Measurements from ENCODE around the gene SNAI3. TPM values are rescaled to one million over a fixed set of nuclear protein-coding genes. Genes with fewer than 3 reads are reported as not detected.

Gene SNAI3
- total RNA-seq, 2 experiments from 2014 or later: 5.2 to 5.3 TPM

DNA sequence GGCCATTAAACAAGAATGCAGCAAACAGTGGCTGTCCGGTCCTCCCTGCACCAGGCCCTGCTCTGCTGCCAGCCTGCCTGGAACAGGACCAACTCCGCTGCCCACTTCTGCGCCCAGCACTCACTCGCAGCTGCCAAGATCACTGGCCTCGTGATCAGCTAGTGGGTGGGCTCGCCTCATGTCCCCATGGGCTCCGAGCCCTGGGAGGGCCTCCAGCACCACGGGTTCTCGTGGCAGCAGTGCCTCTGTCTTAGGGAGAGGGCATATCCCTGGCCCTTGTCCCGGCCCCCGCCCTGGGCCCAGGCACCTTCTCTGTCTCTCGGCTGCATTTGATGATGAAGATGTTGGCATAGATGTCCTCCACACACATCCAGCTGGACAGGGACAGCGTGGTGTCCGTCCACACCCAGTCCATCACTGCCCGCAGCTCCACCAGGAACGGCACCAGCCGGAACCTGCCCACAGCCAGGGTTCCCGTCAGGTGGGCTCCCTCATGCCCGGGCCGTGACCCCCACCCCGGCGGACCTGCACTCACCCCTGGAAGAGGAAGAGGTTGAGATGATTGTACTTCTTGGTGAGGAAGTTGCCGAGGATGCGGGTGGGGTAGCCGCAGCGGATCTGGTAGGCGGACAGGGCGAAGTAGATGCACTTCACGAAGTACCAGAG lies 33.1 kb upstream of the SNAI3 start:
- CTCF ChIA-PET: no interaction called here
- POLR2A ChIA-PET: interaction anchor here (1.0 kb wide), 1 partner anchor 9 kb away, joined by 3 read pairs; no protein-coding TSS in a partner anchor
- Mint-ChIP-seq H3K4me1 (ENCODE audit: low read depth) (no peaks in the 10 kb centered on the region), H3K27me3 (no peaks in the 10 kb centered on the region), H3K27ac (no peak overlapping the region), H3K4me3 (no peak overlapping the region), H3K36me3 (ENCODE audit: low read depth) (peaks cover 32% of the 10 kb centered on the region), H3K9me3 (no peaks in the 10 kb centered on the region)
- intact Hi-C loops (cut with micrococcal nuclease): no loop called here
- TF ChIP-seq, protein P1, sequence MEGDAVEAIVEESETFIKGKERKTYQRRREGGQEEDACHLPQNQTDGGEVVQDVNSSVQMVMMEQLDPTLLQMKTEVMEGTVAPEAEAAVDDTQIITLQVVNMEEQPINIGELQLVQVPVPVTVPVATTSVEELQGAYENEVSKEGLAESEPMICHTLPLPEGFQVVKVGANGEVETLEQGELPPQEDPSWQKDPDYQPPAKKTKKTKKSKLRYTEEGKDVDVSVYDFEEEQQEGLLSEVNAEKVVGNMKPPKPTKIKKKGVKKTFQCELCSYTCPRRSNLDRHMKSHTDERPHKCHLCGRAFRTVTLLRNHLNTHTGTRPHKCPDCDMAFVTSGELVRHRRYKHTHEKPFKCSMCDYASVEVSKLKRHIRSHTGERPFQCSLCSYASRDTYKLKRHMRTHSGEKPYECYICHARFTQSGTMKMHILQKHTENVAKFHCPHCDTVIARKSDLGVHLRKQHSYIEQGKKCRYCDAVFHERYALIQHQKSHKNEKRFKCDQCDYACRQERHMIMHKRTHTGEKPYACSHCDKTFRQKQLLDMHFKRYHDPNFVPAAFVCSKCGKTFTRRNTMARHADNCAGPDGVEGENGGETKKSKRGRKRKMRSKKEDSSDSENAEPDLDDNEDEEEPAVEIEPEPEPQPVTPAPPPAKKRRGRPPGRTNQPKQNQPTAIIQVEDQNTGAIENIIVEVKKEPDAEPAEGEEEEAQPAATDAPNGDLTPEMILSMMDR (IDR thresholded peaks at IDR 0.05): no peak
- ATAC-seq (no peak), DNase-seq (no peak)

DNA sequence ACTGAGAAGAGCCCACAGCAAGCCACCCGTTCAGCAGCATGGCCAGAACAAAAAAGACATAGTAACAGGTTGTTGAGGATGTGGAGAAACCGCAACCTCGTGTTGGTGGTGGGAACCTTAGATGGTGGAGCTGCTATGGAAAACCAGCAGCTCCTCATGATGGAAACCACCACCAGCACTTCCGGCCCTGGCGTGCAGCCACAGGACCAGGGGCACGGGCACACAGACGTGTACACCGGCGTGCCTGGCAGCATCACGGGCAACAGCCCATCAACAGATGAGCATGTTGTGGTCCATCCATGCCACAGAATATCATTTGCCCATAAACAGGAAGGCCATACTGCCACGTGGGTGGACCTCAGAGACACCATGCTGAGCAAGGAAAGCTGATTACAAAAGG lies 31.9 kb upstream of the SNAI3 start:
- DNase-seq (no peak), ATAC-seq (no peak)
- ChIA-PET CTCF (interaction anchor here (0.8 kb wide), 1 partner anchor 19 kb away, joined by 4 read pairs; no protein-coding TSS in a partner anchor), POLR2A (no interaction called here)
- H3K4me1 Mint-ChIP-seq (ENCODE audit: low read depth): no peaks in the 10 kb centered on the region
- H3K9me3 Mint-ChIP-seq: no peaks in the 10 kb centered on the region
- no peak overlapping the region for H3K27ac Mint-ChIP-seq
- peaks cover 31% of the 10 kb centered on the region for H3K36me3 Mint-ChIP-seq (ENCODE audit: low read depth)
- TF ChIP-seq, protein P1 (IDR thresholded peaks at IDR 0.05): no peak
- no peak overlapping the region for H3K4me3 Mint-ChIP-seq
- no peaks in the 10 kb centered on the region for H3K27me3 Mint-ChIP-seq
- intact Hi-C loops (cut with micrococcal nuclease): no loop called here

DNA sequence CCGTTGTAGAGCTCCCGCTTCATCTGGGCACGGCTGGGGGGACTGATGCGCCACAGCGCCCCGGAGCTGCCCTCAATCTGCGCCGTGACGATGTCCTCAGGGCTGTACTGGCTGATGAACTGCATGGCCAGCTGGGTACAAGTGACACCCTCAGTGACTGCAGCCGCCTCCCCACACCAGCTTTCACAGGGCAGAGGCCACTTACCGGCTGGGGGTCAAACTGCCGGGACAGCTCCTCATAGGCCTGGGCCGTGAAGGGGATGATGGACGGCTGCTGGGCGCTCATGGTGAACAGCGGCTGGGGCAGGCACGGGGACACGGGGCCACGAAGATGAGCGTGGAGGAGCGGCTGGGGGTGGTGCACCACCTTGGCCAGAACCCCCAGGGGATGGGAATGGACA lies 30.3 kb upstream of the SNAI3 start:
- ChIA-PET CTCF (interaction anchor here (0.6 kb wide), 1 partner anchor 9 kb away, joined by 5 read pairs; no protein-coding TSS in a partner anchor), POLR2A (interaction anchor here (0.9 to 1.0 kb wide), 3 partner anchors 10 to 65 kb away, joined by 3 to 7 read pairs (median 3); partner anchors contain the start of genes CTU2 and RNF166)
- H3K9me3 Mint-ChIP-seq: no peaks in the 10 kb centered on the region
- H3K4me1 Mint-ChIP-seq (ENCODE audit: low read depth): no peaks in the 10 kb centered on the region
- H3K36me3 Mint-ChIP-seq (ENCODE audit: low read depth): peaks cover 27% of the 10 kb centered on the region
- no peak for DNase-seq
- no peak overlapping the region for H3K27ac Mint-ChIP-seq
- TF ChIP-seq, protein P1 (IDR thresholded peaks at IDR 0.05): no peak
- no peak for ATAC-seq
- no peak overlapping the region for H3K4me3 Mint-ChIP-seq
- intact Hi-C loops (cut with micrococcal nuclease): no loop called here
- no peaks in the 10 kb centered on the region for H3K27me3 Mint-ChIP-seq

DNA sequence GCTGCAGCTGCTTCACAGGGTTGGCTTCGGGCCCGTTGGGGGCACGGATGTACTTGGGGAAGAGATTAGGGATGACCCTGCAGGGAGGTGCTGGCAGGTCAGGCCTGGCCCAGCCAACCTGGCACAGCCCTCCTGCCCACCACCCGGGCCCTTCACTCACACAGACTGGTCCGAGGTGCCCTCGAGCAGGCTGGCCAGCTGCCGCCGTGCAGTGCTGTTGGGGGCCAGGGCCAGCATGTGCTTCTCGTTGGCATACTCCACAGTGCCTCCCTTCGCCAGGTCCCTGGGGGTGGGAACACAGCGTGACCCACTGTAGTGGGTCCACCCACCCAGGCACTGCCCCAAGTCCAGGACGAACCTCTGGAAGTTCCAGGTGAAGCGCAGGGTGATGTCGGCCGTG lies 29.9 kb upstream of the SNAI3 start:
- DNase-seq (no peak), ATAC-seq (no peak)
- Mint-ChIP-seq H3K9me3 (no peaks in the 10 kb centered on the region), H3K36me3 (ENCODE audit: low read depth) (peaks cover 27% of the 10 kb centered on the region), H3K27ac (no peak overlapping the region), H3K27me3 (no peaks in the 10 kb centered on the region), H3K4me3 (no peak overlapping the region), H3K4me1 (ENCODE audit: low read depth) (no peaks in the 10 kb centered on the region)
- TF ChIP-seq, protein P1 (IDR thresholded peaks at IDR 0.05): no peak
- intact Hi-C loops (cut with micrococcal nuclease): no loop called here
- CTCF ChIA-PET: no interaction called here
- POLR2A ChIA-PET: interaction anchor here (0.9 to 1.0 kb wide), 3 partner anchors 10 to 65 kb away, joined by 3 to 7 read pairs (median 3); partner anchors contain the start of genes CTU2 and RNF166

Measured in activated CD8-positive, alpha-beta T cell treated with anti-CD3 and anti-CD28 coated beads for 36 hours (primary cell).